Fibroblast of lung (primary cell): ENCODE data around the gene MCCC1. TPM values are rescaled to one million over a fixed set of nuclear protein-coding genes. Genes with fewer than 3 reads are reported as not detected.

ENCODE experiments used
- DNase-seq, 2 donors: peaks; one replicate each; pipeline versions ENCODE4 v3.0.0 to v3.0.0-alpha.2; 2010; ENCODE audit warnings: low read depth in 2 of 2
- H2AFZ ChIP-seq: 2 replicates; pipeline ENCODE4 v1.5.1; 2012; ENCODE audit warnings: low read length, control low read depth, inconsistent platforms
- H3K27ac ChIP-seq: 2 replicates; pipeline ENCODE4 v1.5.1; 2011; ENCODE audit warnings: low read length, control low read depth; ENCODE audit not compliant: insufficient read depth
- H3K27me3 ChIP-seq: 2 replicates; pipeline ENCODE4 v1.5.1; 2011; ENCODE audit warnings: mild to moderate bottlenecking, low read length; ENCODE audit not compliant: control insufficient read depth, insufficient read depth
- H3K36me3 ChIP-seq: 2 replicates; pipeline ENCODE4 v1.5.1; 2011; ENCODE audit warnings: low read length; ENCODE audit not compliant: control insufficient read depth, insufficient read depth
- H3K4me1 ChIP-seq: 2 replicates; pipeline ENCODE4 v1.5.1; 2011; ENCODE audit warnings: low read length; ENCODE audit not compliant: control insufficient read depth, insufficient read depth; ENCODE audit errors: extremely low read depth
- H3K4me2 ChIP-seq: 2 replicates; pipeline ENCODE4 v1.5.1; 2011; ENCODE audit warnings: low read length, control low read depth; ENCODE audit not compliant: insufficient read depth; ENCODE audit errors: extremely low read depth
- H3K4me3 ChIP-seq, 4 experiments: fragments of 200-600 bp in 1 of 4; sonication (generic) in 1 of 4; replicated peaks in 1 of 4; 2 replicates each; pipeline ENCODE4 v1.5.1; 2011 to 2016; ENCODE audit warnings: low read length in 4 of 4, low read depth in 3 of 4, mild to moderate bottlenecking in 3 of 4, control low read depth in 2 of 4, inconsistent platforms in 1 of 4, mixed read lengths in 1 of 4; ENCODE audit not compliant: insufficient read depth in 1 of 4; ENCODE audit errors: control extremely low read depth in 1 of 4
- H3K79me2 ChIP-seq: 2 replicates; pipeline ENCODE4 v1.5.1; 2012; ENCODE audit warnings: mild to moderate bottlenecking, low read length, inconsistent platforms; ENCODE audit not compliant: control insufficient read depth, insufficient read depth
- H3K9ac ChIP-seq: 2 replicates; pipeline ENCODE4 v1.5.1; 2011; ENCODE audit warnings: mild to moderate bottlenecking, low read length, control low read depth; ENCODE audit not compliant: insufficient read depth
- H3K9me3 ChIP-seq: 2 replicates; pipeline ENCODE4 v1.5.1; 2012; ENCODE audit warnings: low read depth, low read length; ENCODE audit not compliant: control insufficient read depth, insufficient read depth
- H4K20me1 ChIP-seq: 2 replicates; pipeline ENCODE4 v1.5.1; 2011; ENCODE audit warnings: low read length; ENCODE audit not compliant: control insufficient read depth, insufficient read depth; ENCODE audit errors: extremely low read depth
- EZH2 ChIP-seq: IDR thresholded peaks from 2 replicates; pipeline ENCODE4 v1.5.1; 2012; ENCODE audit warnings: low read length, control low read depth, mild to moderate bottlenecking; ENCODE audit errors: missing control alignments
- polyA plus RNA-seq, 2 donors: library from polyadenylated mRNA; depleted of rRNA in 1 of 2; stranded (reverse) in 1 of 2; unstranded in 1 of 2; fragments of >200 nt; gene quantifications; 2 replicates each; pipeline ENCODE4 v1.2.1, GENCODE V29; 2011 to 2012; ENCODE audit warnings: missing spikeins in 1 of 2
- total RNA-seq: library from RNA; depleted of rRNA; stranded (reverse); fragments of >200 nt; gene quantifications from 2 replicates; pipeline ENCODE4 v1.2.1, GENCODE V29; 2014
- TF ChIP-seq, protein P1 (sequence below), 2 donors: IDR thresholded peaks in 1 of 2; conservative IDR thresholded peaks in 1 of 2; 1 replicate in 1 of 2; 2 replicates in 1 of 2; pipeline ENCODE4 v1.5.1; 2011 to 2012; ENCODE audit warnings: low read length in 2 of 2, control low read depth in 1 of 2, inconsistent platforms in 1 of 2, low read depth in 1 of 2, mild to moderate bottlenecking in 1 of 2

The MCCC1 gene
- total and polyA plus RNA-seq, 2 donors (not counting 1 experiment from before 2014, with no cell fraction given): 16.1 to 29.1 TPM

DNA sequence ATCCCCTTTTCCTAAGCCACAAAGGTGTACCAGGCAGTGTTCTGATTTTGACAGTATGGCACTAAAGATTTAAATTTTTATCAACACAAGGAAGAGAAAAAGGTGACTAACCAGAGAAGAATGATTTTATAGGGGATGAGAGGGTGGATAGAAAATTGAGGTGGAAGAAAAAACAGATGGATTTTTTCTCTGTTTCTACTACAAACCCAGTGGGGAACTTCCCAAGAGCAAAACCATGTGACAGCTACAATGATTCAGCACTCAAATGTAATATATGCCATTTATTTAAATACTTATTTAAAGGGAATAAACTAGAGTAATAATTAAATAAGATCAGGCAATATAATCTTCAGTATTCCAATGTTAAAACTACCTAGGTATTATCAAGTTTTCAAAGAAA lies 130.0 kb downstream of the MCCC1 start:
- Histone ChIP-seq H2AFZ (no peak overlapping the region), H3K4me2 (no peak overlapping the region), H4K20me1 (no peaks in the 10 kb centered on the region), H3K9me3 (no peaks in the 10 kb centered on the region), H3K27me3 (no peaks in the 10 kb centered on the region), H3K27ac (no peak overlapping the region), H3K4me3 (no peak overlapping the region), H3K9ac (no peak overlapping the region), H3K4me1 (no peaks in the 10 kb centered on the region), H3K79me2 (peaks cover 39% of the 10 kb centered on the region), H3K36me3 (no peaks in the 10 kb centered on the region)
- TF ChIP-seq, protein P1, sequence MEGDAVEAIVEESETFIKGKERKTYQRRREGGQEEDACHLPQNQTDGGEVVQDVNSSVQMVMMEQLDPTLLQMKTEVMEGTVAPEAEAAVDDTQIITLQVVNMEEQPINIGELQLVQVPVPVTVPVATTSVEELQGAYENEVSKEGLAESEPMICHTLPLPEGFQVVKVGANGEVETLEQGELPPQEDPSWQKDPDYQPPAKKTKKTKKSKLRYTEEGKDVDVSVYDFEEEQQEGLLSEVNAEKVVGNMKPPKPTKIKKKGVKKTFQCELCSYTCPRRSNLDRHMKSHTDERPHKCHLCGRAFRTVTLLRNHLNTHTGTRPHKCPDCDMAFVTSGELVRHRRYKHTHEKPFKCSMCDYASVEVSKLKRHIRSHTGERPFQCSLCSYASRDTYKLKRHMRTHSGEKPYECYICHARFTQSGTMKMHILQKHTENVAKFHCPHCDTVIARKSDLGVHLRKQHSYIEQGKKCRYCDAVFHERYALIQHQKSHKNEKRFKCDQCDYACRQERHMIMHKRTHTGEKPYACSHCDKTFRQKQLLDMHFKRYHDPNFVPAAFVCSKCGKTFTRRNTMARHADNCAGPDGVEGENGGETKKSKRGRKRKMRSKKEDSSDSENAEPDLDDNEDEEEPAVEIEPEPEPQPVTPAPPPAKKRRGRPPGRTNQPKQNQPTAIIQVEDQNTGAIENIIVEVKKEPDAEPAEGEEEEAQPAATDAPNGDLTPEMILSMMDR (conservative IDR thresholded peaks at IDR 0.05 in 1 of 2, IDR thresholded peaks at IDR 0.05 in 1 of 2; ENCODE audit: low read depth in 1 of 2, low read length in 2 of 2): no peak
- no peak for TF ChIP-seq EZH2
- DNase-seq: peak; percentile 46 to 67

DNA sequence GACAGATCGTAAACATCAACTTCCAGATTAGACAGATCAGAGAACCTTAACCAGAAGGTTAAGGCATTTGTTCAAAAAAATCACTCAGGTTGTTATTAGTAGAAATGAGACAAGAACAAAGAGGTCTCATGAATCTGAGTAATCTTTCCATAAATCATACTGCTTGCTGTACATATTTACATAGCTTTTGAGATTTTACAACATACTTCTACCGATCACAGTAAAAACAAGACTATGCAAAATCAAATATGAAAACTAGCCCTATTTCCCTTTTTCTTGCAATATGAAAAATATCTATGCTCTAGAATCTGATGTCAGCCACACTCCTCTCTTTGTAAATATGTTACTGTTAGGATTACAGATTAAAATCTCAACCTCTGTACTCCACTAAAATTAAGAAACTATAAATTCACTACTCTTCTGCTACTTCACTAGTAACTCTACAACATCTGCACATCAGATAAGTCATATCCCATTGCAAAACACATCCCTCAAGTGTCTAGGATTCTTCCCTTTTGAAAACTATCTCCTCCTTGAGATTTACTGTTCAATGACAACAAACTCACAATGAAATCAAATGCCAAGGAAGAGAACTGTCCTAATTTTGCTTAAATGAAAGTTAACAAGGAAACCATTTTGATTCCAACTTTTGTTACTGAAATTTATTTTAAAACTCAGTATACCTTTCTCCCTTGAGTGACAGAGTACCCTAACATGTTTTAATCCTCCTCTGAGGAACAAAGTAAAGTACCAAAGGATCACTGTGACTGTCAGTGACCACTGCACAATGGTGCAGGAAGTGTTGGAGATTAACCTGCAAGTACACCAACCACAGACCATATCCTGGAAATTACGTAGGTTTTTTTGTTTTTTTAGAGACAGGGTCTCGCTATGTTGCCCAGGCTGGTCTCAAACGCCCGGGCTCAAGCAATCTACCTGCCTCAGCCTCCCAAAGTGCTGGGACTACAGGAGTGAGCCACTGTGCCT lies 131.8 kb downstream of the MCCC1 start:
- no peak for TF ChIP-seq EZH2
- TF ChIP-seq, protein P1 (conservative IDR thresholded peaks at IDR 0.05 in 1 of 2, IDR thresholded peaks at IDR 0.05 in 1 of 2; ENCODE audit: low read depth in 1 of 2, low read length in 2 of 2): no peak
- no peaks in the 10 kb centered on the region for H3K9me3 ChIP-seq
- H2AFZ ChIP-seq: no peak overlapping the region
- no peaks in the 10 kb centered on the region for H3K4me1 ChIP-seq
- H3K27ac ChIP-seq: no peak overlapping the region
- peaks cover 36% of the 10 kb centered on the region for H3K79me2 ChIP-seq
- H3K27me3 ChIP-seq: no peaks in the 10 kb centered on the region
- no peak overlapping the region for H3K4me2 ChIP-seq
- peaks cover 1% of the 10 kb centered on the region for H3K36me3 ChIP-seq
- no peak overlapping the region for H3K9ac ChIP-seq
- no peaks in the 10 kb centered on the region for H4K20me1 ChIP-seq
- no peak overlapping the region for H3K4me3 ChIP-seq
- DNase-seq: no peak

DNA sequence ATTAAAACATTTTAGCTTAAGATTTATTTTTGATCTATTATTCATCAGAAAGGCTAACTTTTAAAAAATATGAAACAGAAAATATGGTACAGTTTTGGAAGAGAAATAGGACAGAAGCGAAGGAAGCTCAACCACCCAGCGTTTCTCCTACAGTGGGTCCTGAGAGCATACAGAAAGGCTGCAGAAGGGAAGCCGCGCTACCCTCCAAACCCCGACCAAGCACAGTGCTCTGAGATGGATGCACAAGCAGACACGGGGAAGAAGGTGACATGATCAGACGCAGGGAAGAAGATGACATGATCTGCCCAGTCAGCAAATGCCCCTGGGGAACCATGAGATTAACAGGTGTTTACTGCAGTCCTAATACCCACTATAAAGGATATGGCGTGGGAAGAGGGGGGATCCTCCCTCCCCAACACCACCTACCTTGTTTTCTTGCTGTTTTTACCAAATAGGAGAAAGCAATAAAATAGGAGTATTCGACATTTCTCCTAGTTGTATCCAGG lies 133.4 kb downstream of the MCCC1 start:
- H4K20me1 ChIP-seq: no peaks in the 10 kb centered on the region
- peaks cover 1% of the 10 kb centered on the region for H3K36me3 ChIP-seq
- H2AFZ ChIP-seq: no peak overlapping the region
- no peaks in the 10 kb centered on the region for H3K4me1 ChIP-seq
- no peak overlapping the region for H3K9ac ChIP-seq
- no peak for TF ChIP-seq EZH2
- TF ChIP-seq, protein P1 (conservative IDR thresholded peaks at IDR 0.05 in 1 of 2, IDR thresholded peaks at IDR 0.05 in 1 of 2; ENCODE audit: low read depth in 1 of 2, low read length in 2 of 2): no peak
- H3K4me2 ChIP-seq: no peak overlapping the region
- no peak for DNase-seq
- H3K9me3 ChIP-seq: no peaks in the 10 kb centered on the region
- H3K4me3 ChIP-seq: no peak overlapping the region
- no peaks in the 10 kb centered on the region for H3K27me3 ChIP-seq
- peaks cover 25% of the 10 kb centered on the region for H3K79me2 ChIP-seq
- H3K27ac ChIP-seq: no peak overlapping the region

Other genes starting within 250 kb of the MCCC1 start
- 26.6 and 27.5 TPM in 2 replicates for gene DCUN1D1, start 119.0 kb downstream of the MCCC1 start, total RNA-seq
- gene DCUN1D1, start 119.0 kb downstream of the MCCC1 start, polyA plus RNA-seq: 27.7 and 31.0 TPM in 2 replicates
- 0.17 and 1.3 TPM in 2 replicates for gene LAMP3, start 63.2 kb upstream of the MCCC1 start, total RNA-seq
- gene LAMP3, start 63.2 kb upstream of the MCCC1 start, polyA plus RNA-seq: not detected in 2 replicates
- gene B3GNT5, start 153.8 kb upstream of the MCCC1 start, total RNA-seq: 1.3 and 2.8 TPM in 2 replicates
- 0.96 and 1.7 TPM in 2 replicates for gene B3GNT5, start 153.8 kb upstream of the MCCC1 start, polyA plus RNA-seq